NCI-H748 treated with DMSO at 0.1 percent for 48 hours (cell line): ENCODE measurements around the gene NTM.
A peak's percentile ranks its signal among the peaks of the same experiment; 100 is the strongest.

ENCODE experiments used
- DNase-seq: peaks from one replicate; lab custom pipeline; 2025; lab: John Stamatoyannopoulos, UW

Gene NTM

DNA sequence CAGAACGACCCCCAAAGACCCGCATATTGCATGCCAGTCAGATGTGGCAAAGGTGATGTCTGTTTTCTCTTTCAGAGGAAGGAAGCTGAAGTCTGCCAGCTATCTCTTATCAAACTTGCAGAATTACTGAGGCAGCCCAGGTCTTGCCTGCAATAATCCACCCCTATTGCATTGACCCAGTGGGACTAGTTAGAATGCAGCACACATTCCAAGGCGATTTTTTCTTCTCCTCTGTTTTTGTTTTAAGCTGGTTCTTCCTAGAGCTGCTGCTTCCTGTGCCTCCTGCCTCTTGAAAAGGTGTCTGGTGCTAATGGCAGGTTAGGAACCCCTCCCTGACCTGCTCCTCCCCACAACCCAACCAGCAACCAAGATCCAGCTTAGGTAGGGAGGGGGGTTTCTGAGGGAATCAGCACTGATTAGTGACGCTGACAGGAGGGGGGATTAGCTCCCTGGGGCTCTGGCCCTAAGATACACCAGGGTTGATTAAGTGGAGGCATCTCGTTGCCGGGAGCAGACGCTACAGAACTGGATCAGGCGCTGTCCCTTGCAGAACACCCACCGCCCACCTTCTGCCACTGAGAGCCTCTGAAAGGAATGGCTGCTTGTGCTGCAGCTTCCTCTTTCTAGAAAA is 2.8 kb downstream of the NTM start:
- no peak for DNase-seq

DNA sequence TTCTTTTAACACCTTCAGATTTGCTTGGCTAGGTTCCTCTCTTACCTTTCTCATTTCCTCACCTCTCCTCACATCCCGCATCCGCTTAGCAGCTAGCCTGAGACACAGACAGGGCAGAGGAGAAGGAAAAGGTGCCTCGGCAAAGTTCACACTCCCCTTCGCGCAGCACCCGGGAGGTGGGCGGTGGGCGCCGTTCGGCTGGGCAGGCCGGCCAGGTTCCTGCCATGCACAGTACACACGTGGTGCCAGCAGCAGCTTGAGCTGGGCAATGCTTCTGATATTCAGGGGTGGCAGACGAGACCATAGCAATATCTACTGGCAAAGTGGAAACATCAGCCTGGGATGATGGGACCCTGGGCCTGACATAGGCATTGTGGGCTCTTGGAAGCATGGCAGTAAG is 3.3 kb downstream of the NTM start:
- DNase-seq, result no peak

DNA sequence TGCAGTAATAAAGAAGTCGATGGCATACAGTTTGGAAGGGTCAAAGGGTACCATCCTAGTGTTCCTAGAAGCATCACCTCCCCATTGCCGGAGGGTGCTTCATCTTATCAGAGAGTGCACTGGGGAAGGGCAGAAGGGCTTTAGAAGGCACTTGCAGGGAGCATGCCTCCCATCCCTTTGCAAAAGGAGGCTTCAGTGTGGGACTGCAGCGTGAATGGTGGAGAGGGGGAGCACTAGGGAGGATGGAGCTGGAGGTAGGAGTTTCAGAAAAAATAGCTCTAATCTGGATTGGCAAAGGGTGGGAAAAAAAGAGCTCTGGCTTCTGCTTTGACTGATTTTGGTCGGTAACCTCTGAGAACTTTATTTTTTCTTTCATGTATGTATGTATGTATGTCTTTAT is 5.0 kb downstream of the NTM start:
- no peak for DNase-seq

- no peak for DNase-seq
These were observed 5.5 kb downstream of the NTM start for GRCh38 chr11:131375915-131376314.

DNA sequence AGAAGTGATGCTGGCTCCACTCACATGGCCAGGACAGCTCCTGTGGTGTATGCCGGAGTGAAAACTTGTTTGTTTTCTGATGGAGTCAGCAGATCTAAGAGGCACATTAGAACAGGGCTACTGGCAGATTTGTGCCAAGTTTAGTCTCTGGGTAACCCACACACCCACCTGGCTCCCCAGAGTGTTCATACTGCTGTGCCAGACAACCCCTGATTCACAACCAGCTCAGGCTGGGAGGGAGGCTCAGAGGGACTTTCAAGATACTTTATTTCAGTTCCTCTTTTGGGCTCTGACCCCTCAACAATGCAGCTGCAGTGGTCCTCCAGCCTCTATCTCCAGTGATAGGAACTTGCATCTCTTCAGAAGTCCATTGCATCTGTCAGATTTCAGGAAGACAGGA is 8.5 kb downstream of the NTM start:
- no peak for DNase-seq

DNA sequence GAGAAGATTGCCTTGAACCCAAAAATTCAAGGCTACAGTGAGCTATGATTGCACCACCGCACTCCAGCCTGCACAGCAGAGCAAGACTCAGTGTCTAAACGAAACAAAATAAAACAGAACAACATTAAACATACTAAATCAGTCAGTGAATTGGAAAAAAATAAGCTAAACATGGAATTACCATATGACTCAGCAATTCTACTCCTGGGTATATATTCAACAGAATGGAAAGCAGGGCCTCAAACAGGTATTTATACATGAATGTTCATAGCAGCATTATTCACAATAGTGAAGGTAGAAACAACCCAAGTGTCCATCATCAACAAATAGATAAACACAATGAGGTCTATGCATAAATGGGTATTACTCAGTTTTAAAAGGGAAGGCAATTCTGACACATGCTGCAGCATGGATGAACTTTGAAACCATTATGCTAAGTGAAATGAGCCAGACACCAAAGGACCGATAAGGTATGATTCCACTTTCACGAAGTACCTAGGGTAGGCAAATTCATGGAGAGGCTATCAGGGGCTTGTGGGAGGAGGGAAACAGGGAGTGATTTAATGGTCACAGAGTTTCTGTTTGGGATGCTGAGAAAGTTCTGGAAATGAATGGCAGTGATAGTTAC is 15.5 kb downstream of the NTM start:
- DNase-seq, result no peak

GRCh38 chr11:131386408-131386807 is 16.0 kb downstream of the NTM start:
- DNase-seq, result no peak

GRCh38 chr11:131388030-131388429 is 17.6 kb downstream of the NTM start:
- DNase-seq, result no peak

DNA sequence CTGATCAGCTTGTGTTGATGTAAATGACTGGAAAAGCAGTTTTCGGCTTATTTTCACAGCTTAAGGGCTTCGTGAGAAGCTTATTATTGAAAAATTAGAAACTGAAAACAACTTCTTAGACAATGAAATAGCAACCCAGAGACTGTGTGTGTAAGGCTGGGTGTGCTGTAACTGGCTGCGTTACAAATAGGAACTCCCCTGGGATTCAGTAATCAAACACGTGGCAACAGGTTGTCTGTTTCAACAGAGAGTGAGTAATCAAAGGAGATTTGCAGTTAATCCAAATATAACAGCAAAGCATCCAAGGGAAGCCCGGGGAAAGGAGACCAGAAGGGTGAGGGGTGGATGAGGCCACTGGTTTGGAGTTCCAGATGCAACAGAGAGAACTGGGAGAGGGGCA is 19.2 kb downstream of the NTM start:
- peak; percentile 3 for DNase-seq

DNA sequence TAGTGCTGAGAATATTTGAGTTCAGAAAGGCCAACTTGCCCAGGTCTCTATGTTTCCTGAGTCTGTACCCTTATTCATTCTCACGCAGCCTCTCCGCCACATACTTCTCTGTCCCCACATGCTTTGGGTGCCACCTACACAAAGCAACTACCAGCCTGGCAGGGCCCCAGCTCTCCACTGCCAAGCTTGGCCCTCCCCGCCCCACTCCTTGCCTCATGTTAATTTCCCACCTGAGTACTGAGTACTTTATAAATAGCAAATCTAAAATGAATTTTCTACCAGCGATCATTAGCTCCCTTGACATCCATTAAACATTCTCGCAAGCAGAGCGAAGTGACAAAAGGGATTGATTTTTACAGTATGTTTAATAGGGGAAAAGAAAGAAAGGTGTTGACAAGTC is 20.8 kb downstream of the NTM start:
- no peak for DNase-seq

GRCh38 chr11:131392528-131393255 is 22.3 kb downstream of the NTM start:
- DNase-seq, result no peak

DNA sequence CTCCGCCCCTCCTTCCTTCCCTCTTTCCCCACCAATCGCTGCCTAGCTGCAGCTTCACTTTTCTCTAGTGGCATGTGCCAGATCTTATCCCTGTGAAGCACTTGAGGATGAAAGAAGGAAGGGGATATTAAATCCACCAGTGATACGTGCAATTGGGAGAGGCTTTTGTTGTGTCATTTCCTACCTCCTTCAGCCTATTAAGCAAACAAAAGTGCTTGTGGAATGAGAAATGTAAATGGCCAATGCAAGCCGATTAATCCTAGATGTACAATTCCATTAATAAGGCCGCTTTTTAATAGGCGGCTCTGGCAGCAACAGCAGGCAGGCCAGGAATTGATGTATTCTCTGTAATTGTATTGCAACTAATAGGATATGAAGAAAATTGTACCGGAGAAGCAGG is 23.3 kb downstream of the NTM start:
- DNase-seq, result no peak

DNA sequence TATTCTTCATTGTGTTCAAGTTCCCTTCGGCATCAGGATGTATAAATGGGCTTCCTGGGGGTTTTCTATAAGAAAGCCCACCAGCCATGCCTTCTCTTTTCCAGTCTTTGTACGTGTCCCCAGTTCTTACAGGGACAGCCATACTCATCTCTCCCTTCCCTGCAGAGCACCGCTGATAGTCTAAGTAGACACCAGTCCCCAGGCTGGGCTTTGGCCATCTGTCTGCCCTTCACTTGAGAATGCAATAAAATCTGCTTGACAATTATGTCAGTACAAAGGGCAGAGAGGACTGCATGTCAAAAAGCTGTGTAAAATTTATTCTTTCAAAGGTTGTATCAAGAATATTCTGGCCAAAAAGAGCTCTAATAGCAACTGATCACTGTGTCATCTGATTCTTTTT is 27.3 kb downstream of the NTM start:
- no peak for DNase-seq

DNA sequence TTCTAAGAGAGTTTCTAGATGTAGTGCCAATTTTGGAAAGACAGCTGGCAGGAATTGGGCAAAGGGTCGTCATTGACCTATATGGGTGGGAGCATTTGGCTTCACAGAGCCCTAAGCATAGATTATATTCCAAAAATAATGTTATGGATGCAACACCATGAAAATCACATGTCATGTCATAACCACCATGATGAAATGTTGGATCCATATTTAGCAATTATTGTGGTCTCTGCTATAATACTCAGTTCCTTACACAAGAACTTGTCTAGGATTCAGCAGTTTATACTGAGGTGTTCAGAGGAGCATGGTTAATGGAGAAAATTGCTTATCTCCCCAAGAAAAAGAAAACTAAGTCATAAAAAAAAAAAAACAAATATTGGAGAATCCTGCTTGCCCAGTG is 31.6 kb downstream of the NTM start:
- DNase-seq, result no peak

- no peak for DNase-seq
These were observed 33.6 kb downstream of the NTM start for GRCh38 chr11:131404010-131404409.

DNA sequence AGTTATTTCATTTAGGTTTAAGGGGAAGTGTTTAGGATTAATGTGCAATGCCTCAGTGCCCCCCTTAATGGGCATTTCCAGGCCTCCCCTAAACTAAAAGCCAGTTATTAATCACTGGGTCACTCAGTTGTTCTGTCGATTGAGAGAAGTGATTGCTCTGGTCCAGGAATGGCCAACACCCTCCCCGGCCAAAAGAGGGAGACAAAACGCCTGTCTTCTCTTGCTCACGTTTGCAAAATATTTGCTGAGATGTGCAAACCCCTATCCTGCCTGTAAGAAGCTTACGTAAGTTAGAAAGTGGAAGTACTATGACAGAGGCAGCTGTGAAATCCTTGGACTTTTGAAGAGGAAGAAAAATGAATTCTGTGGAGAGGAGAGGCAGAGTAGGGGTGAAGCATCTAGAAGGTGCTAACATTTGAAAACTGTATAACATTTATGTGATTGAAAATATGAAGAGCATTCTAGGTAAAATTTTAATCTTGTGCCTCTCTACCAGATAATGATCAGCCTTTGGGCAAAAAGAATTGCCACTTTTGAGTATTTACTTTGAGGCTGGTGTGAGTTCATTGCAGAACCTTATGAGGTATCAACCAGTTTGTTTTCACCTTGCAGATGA is 37.7 kb downstream of the NTM start:
- peak; percentile 3 for DNase-seq

- DNase-seq, result no peak
These were observed 38.9 kb downstream of the NTM start for GRCh38 chr11:131409345-131409744.

DNA sequence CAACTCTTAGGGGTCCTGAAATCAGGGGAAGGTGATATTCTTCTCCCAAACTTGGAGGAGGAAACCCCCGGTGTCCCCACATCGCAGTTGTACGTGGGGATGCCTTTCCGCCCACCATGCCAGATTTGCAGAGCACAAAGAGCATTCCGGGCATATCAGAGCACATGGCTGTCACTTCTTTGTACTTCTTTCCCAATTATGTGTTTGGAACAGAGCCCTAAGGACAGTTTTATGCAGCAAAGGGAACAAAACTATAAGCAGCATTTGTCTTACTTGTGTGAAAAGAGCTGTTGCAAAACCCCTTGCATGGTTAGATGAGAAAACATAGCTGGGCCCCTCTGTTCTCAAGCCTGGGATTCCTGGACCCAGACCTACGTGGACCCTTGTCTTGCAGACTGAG is 41.2 kb downstream of the NTM start:
- DNase-seq, result no peak

DNA sequence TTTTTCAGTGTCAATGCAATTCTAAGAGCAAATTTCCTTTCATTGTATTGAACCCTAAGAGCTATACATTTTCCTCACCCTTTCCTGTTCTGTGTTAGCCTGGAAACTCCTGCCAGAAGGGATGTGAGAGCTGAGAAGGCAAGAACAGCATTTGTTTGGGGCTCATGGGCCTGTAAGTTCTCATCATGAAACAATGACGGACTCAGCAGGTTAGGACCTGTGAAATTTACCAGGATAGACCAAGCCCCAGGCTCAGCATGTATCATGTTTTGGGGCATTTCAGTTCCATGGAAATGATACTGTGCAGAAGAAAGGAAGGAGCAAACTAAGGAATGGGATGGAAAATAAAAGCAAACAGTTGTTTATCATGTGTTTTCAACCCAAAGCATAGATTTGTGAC is 41.6 kb downstream of the NTM start:
- no peak for DNase-seq

- no peak for DNase-seq
These were observed 42.8 kb downstream of the NTM start for GRCh38 chr11:131413217-131413616.

GRCh38 chr11:131418189-131418588 is 47.8 kb downstream of the NTM start:
- no peak for DNase-seq

DNA sequence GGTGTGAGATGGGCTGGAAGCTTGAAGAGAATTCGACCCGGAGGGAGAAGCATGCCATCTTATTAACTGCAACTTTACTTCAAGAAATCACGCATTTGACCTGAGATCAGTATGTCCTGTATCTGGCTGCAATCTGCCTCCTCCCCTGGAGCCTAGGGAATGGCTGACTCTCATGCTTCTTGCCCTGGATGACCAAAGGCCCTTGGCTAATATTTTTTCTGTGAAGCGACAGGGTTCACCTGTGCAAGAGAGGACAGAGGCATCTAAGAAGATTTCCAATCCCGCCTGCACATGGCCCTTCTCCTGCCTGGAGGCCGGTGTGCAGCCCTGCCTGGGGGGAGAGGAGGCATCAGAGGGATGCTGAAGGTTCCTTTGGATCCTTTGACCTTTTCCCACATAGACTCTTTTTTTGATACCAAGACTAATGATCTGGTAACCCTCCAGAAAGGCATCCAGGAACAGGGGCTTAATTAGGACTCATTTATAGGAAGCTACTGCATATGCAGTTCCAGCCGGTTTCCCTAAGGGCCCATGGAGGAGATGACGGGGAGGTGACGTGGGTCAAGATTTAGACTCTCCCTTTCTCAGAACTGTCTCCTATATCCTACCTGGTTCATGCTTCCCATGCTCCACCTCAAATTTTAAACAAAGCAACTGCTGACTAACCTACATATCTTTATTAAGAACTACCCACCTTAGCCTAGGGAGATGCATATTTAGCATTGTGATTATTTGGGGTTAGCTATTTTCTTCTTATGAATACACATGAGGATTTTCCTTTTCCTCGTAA is 50.8 kb downstream of the NTM start:
- no peak for DNase-seq
